Measurements from ENCODE around the gene ZNF451.
A peak's percentile ranks its signal among the peaks of the same experiment; 100 is the strongest.

Gene ZNF451

GRCh38 chr6:57162516-57162915, 72.5 kb downstream of the ZNF451 start:
- DNase-seq, result no peak

- DNase-seq, result no peak
Observed at GRCh38 chr6:57163956-57164355, 74.0 kb downstream of the ZNF451 start.

- DNase-seq, result no peak
Observed at GRCh38 chr6:57165080-57165479, 75.1 kb downstream of the ZNF451 start.

GRCh38 chr6:57172136-57173055, 82.4 kb downstream of the ZNF451 start, which contains the start of gene BAG2:
Gene BAG2 (plus strand): TSS chr6:57172326. CDS start chr6:57172698, 372 bp downstream.
- DNase-seq, result peak; percentile 94

GRCh38 chr6:57173056-57173885, 83.3 kb downstream of the ZNF451 start:
- peak; percentile 66 for DNase-seq

- no peak for DNase-seq
Observed at GRCh38 chr6:57173886-57174510, 84.0 kb downstream of the ZNF451 start.

- no peak for DNase-seq
Observed at GRCh38 chr6:57174511-57174907, 84.5 kb downstream of the ZNF451 start.

- DNase-seq, result no peak
Observed at GRCh38 chr6:57177545-57178265, 87.7 kb downstream of the ZNF451 start.

GRCh38 chr6:57180596-57180995, 90.6 kb downstream of the ZNF451 start:
- no peak for DNase-seq

GRCh38 chr6:57182017-57182432, 92.0 kb downstream of the ZNF451 start:
- no peak for DNase-seq

GRCh38 chr6:57183336-57183735, 93.3 kb downstream of the ZNF451 start:
- no peak for DNase-seq

- no peak for DNase-seq
Observed at GRCh38 chr6:57190140-57190539, 100.2 kb downstream of the ZNF451 start.

- no peak for DNase-seq
Observed at GRCh38 chr6:57193177-57193576, 103.2 kb downstream of the ZNF451 start.

- DNase-seq, result no peak
Observed at GRCh38 chr6:57195457-57195856, 105.5 kb downstream of the ZNF451 start.

GRCh38 chr6:57198926-57199636, 109.1 kb downstream of the ZNF451 start:
- no peak for DNase-seq

GRCh38 chr6:57201718-57202117, 111.7 kb downstream of the ZNF451 start:
- DNase-seq, result no peak

- no peak for DNase-seq
Observed at GRCh38 chr6:57205550-57206328, 115.8 kb downstream of the ZNF451 start.

GRCh38 chr6:57207141-57207540, 117.2 kb downstream of the ZNF451 start:
- DNase-seq, result no peak

GRCh38 chr6:57207872-57208271, 117.9 kb downstream of the ZNF451 start:
- no peak for DNase-seq

- no peak for DNase-seq
Observed at GRCh38 chr6:57209030-57209429, 119.0 kb downstream of the ZNF451 start.

- no peak for DNase-seq
Observed at GRCh38 chr6:57210060-57210459, 120.1 kb downstream of the ZNF451 start.
